NCI-H2029 (cell line): ENCODE data around the gene CAAP1.
"Not testable (repeated sequence)": the region's sequence is repeated elsewhere in the genome, so short reads cannot be mapped to it uniquely, and the experiment has no call there.

ENCODE experiments used
- DNase-seq: peaks from one replicate; lab custom pipeline; 2025; lab: John Stamatoyannopoulos, UW

CAAP1 gene

GRCh38 chr9:26833792-26834191 lies 58.8 kb downstream of the CAAP1 start:
- DNase-seq: no peak

GRCh38 chr9:26828391-26828955 lies 64.1 kb downstream of the CAAP1 start:
- not testable (repeated sequence) for DNase-seq

- DNase-seq: no peak
These were observed 77.8 kb downstream of the CAAP1 start for GRCh38 chr9:26814799-26815198.

- no peak for DNase-seq
These were observed 79.4 kb downstream of the CAAP1 start for GRCh38 chr9:26813247-26813646.

GRCh38 chr9:26812217-26812616 lies 80.4 kb downstream of the CAAP1 start:
- DNase-seq: no peak

- DNase-seq: no peak
These were observed 81.5 kb downstream of the CAAP1 start for GRCh38 chr9:26811106-26811505.

- no peak for DNase-seq
These were observed 82.8 kb downstream of the CAAP1 start for GRCh38 chr9:26809795-26810194.

- DNase-seq: no peak
These were observed 85.4 kb downstream of the CAAP1 start for GRCh38 chr9:26807161-26807560.

- no peak for DNase-seq
These were observed 89.7 kb downstream of the CAAP1 start for GRCh38 chr9:26802921-26803320.

- no peak for DNase-seq
These were observed 90.8 kb downstream of the CAAP1 start for GRCh38 chr9:26801772-26802171.

- DNase-seq: no peak
These were observed 92.3 kb downstream of the CAAP1 start for GRCh38 chr9:26800322-26800721.

- no peak for DNase-seq
These were observed 101.3 kb downstream of the CAAP1 start for GRCh38 chr9:26791274-26791673.
